ENCODE measurements around the gene MORC4.

- TF ChIP-seq POLR2A (IDR thresholded peaks at IDR 0.05), result no peak
- no peak for TF ChIP-seq CTCF (IDR thresholded peaks at IDR 0.05)
Observed at GRCh38 chrX:106951230-106951629, 48.8 kb downstream of the MORC4 start.

All from body of pancreas (tissue), 4 donors.